ENCODE measurements around the gene KCNK4.

- TF ChIP-seq, protein P1, sequence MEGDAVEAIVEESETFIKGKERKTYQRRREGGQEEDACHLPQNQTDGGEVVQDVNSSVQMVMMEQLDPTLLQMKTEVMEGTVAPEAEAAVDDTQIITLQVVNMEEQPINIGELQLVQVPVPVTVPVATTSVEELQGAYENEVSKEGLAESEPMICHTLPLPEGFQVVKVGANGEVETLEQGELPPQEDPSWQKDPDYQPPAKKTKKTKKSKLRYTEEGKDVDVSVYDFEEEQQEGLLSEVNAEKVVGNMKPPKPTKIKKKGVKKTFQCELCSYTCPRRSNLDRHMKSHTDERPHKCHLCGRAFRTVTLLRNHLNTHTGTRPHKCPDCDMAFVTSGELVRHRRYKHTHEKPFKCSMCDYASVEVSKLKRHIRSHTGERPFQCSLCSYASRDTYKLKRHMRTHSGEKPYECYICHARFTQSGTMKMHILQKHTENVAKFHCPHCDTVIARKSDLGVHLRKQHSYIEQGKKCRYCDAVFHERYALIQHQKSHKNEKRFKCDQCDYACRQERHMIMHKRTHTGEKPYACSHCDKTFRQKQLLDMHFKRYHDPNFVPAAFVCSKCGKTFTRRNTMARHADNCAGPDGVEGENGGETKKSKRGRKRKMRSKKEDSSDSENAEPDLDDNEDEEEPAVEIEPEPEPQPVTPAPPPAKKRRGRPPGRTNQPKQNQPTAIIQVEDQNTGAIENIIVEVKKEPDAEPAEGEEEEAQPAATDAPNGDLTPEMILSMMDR (IDR thresholded peaks at IDR 0.05), result no peak
- TF ChIP-seq POLR2AphosphoS5 (IDR thresholded peaks at IDR 0.05; ENCODE audit: low read depth, low read length) (no peak), REST (IDR thresholded peaks at IDR 0.05; ENCODE audit: insufficient read depth in 1 of 2, low read depth in 2 of 2, low read length in 1 of 2) (no peak), SIN3A (IDR thresholded peaks at IDR 0.05; ENCODE audit: borderline replicate concordance, insufficient read depth, low read depth, low read length) (no peak), TCF7L2 (IDR thresholded peaks at IDR 0.05; ENCODE audit: low read depth, low read length) (no peak)
Measured at GRCh38 chr11:64337538-64338249, 46.6 kb downstream of the KCNK4 start.
